ENCODE measurements around the gene PDLIM3.
"Not testable (repeated sequence)": the region's sequence is repeated elsewhere in the genome, so short reads cannot be mapped to it uniquely, and the experiment has no call there.

PDLIM3 gene

GRCh38 chr4:185550933-185551332 lies 15.6 kb upstream of the PDLIM3 start:
- DNase-seq, result no peak

- DNase-seq, result no peak
Measured at GRCh38 chr4:185549095-185549639, 13.9 kb upstream of the PDLIM3 start.

GRCh38 chr4:185548587-185548986 lies 13.3 kb upstream of the PDLIM3 start:
- no peak for DNase-seq

- DNase-seq, result no peak
Measured at GRCh38 chr4:185546335-185546734, 11.0 kb upstream of the PDLIM3 start.

GRCh38 chr4:185542626-185543315 lies 7.5 kb upstream of the PDLIM3 start:
- DNase-seq, result no peak

- no peak for DNase-seq
Measured at GRCh38 chr4:185541251-185541727, 6.0 kb upstream of the PDLIM3 start.

DNA sequence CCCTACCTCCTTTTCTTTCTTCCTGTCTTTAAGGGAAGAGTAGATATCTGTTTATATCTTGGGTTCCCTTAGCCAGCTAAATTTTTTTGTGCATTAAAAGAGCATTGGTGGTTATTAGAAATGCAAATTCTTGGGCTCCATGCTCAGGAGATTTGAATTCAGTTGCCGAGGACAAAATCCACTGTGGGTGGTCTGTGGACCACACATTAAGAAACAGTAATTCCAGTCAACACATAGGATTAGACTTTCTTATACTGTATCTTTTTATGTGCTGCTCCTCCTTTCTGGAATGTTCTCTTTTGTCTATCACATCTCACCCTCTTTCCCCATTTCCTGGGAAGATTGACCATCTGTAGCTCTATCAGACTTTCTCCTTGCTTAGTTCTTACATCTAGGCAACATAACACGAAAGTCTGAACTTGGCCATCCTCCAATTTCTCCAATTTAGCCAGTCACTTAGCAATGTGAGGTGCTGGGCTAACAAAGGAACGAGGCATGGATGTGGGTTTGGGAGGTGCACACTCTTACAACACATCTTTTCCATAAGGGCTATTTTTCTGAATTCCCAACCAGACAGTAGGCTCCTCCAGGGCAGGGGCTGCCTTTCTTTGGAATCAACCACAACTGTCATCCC lies 5.3 kb upstream of the PDLIM3 start:
- no peak for DNase-seq

DNA sequence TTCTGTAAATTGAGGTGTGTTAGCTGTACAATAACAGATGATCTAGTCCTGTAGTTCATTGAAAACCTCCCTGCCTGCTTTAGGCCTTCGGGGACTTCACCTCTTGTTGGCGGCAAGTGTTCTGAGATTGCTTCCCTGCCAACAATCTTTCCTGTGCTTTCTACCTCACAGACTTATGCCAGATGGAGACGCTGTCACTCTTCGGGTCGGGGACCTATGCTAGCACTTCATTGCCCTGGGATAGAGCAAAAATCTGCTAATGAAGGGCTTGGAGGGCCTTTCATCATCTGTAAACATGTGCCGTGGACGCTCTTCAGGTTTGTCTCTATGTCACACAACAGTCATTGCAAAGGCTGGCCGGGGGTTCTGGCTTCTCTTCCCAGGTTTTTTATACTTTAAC lies 4.7 kb upstream of the PDLIM3 start:
- DNase-seq, result no peak

- no peak for DNase-seq
Measured at GRCh38 chr4:185538806-185539205, 3.5 kb upstream of the PDLIM3 start.

DNA sequence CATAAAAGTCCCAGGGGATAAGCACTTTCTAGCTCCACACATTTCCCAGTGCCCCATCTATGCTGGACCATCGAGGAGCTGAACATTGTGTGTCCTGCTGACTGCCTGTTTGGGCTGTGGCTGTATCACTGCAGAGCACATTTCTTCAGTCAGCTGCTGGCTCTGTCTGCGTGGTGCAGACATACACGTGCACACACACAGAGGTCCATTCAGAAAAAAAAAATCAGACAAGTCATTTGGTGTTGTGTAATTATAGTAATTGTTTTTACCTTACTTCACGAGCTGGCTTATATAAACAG lies 1.1 kb upstream of the PDLIM3 start:
- no peak for DNase-seq

- no peak for DNase-seq
Measured at GRCh38 chr4:185535612-185536410, 504 bp upstream of the PDLIM3 start.

DNA sequence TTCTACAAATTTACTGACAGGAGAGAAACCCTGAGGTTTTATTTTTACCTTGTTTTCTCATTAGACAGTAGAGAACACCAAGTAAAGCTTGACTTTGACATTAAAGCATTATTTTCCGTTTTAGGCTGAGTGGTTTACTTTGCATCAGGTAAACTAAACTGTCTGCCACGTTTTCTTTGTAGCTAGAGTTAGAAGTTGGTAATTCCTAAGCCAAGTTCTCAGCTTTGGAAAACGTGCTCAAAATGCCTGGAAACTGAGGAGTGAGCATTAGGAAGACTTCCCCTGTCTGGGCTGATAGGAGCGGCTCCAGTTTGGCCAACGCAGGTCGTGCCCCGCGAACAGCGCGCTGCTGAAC lies 819 bp downstream of the PDLIM3 start:
- no peak for DNase-seq

GRCh38 chr4:185532795-185533324 lies 2.4 kb downstream of the PDLIM3 start:
- no peak for DNase-seq

- DNase-seq, result no peak
Measured at GRCh38 chr4:185532293-185532692, 3.0 kb downstream of the PDLIM3 start.

DNA sequence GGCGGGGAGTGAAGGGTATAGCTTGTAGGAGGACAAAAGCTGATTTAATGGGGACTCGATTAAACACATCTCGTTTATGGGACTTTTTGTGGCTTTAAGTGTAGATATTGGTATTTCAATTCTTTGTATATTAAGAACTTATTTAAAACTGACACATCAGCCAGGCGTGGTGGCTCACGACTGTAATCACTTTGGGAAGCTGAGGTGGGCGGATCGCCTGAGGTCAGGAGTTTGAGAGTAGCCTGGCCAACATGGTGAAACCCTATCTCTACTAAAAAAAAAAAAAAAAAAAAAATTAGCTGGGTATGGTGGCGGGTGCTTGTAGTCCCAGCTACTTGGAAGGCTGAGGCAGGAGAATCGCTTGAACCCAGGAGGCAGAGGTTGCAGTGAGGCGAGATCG lies 3.7 kb downstream of the PDLIM3 start:
- DNase-seq, result not testable (repeated sequence)

GRCh38 chr4:185529413-185529812 lies 5.9 kb downstream of the PDLIM3 start:
- DNase-seq, result no peak

GRCh38 chr4:185524888-185525863 lies 10.1 kb downstream of the PDLIM3 start:
- DNase-seq, result no peak

- DNase-seq, result no peak
Measured at GRCh38 chr4:185523862-185524261, 11.4 kb downstream of the PDLIM3 start.

DNA sequence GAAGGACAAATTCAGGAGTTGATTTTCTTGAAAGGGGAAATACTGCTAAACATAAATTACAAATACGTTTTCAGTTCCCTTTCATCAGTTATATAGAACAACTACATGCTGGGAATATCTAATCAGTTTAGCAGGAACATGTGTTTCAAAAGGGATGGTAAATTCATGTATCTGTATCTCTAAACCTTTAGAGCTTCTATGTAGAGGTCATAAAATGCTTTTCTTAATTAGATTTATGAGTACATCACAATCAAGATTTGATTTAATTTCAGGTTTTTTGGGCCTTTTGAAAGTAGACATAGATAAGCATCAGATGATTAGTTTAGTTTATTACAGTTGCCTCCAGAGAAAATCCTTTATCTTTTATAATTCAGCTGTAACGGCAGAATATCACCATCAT lies 12.9 kb downstream of the PDLIM3 start:
- no peak for DNase-seq

- DNase-seq, result no peak
Measured at GRCh38 chr4:185520119-185520518, 15.2 kb downstream of the PDLIM3 start.

- no peak for DNase-seq
Measured at GRCh38 chr4:185518494-185518893, 16.8 kb downstream of the PDLIM3 start.

- DNase-seq, result no peak
Measured at GRCh38 chr4:185518069-185518468, 17.2 kb downstream of the PDLIM3 start.

Measured in stimulated activated CD4-positive, alpha-beta T cell treated with anti-CD3 and anti-CD28 coated beads, Interleukin-2, amount 100 ng/mL, for 24 hours (primary cell).